Measurements from ENCODE around the gene SLC26A11. TPM values are rescaled to one million over a fixed set of nuclear protein-coding genes. Genes with fewer than 3 reads are reported as not detected.

Gene SLC26A11
- 9.3 to 17.3 TPM (median 12.8 TPM) in 5 replicates for total RNA-seq (2022; extraction: Qiagen RNA extraction; ENCODE audit: low read depth)

GRCh38 chr17:80220054-80220735 is at the start of gene SLC26A11, which contains the start of gene SGSH:
SLC26A11 (plus strand) TSS chr17:80220427; CDS start chr17:80221561, 1,134 bp downstream.
SGSH (minus strand) TSS chr17:80220333; CDS start chr17:80220313, 20 bp downstream.

GRCh38 chr17:80260791-80261158 is 40.5 kb downstream of the SLC26A11 start, which contains the start of gene RNF213:
RNF213 (plus strand) TSS chr17:80260852; CDS start chr17:80263682, 2,830 bp downstream.

Other genes starting within 250 kb of the SLC26A11 start
- 5.9 to 9.9 TPM (median 8.8 TPM) in 5 replicates for gene TBC1D16, start 184.6 kb upstream of the SLC26A11 start, total RNA-seq (2022; extraction: Qiagen RNA extraction; ENCODE audit: low read depth)
- 4.7 to 6.9 TPM (median 5.9 TPM) in 5 replicates for gene CCDC40, start 183.8 kb upstream of the SLC26A11 start, total RNA-seq (2022; extraction: Qiagen RNA extraction; ENCODE audit: low read depth)
- gene GAA, start 118.8 kb upstream of the SLC26A11 start, total RNA-seq (2022; extraction: Qiagen RNA extraction; ENCODE audit: low read depth) = 43.8 to 65.5 TPM (median 53.4 TPM) in 5 replicates
- gene EIF4A3, start 73.3 kb upstream of the SLC26A11 start, total RNA-seq (2022; extraction: Qiagen RNA extraction; ENCODE audit: low read depth) = 201 to 236 TPM (median 218 TPM) in 5 replicates
- gene CARD14, start 50.4 kb upstream of the SLC26A11 start, total RNA-seq (2022; extraction: Qiagen RNA extraction; ENCODE audit: low read depth) = 0.09 to 0.29 TPM (median 0.18 TPM) in 5 replicates
- gene SGSH, start 94 bp upstream of the SLC26A11 start, total RNA-seq (2022; extraction: Qiagen RNA extraction; ENCODE audit: low read depth) = 17.7 to 28.6 TPM (median 27.5 TPM) in 5 replicates
- gene RNF213, start 40.4 kb downstream of the SLC26A11 start, total RNA-seq (2022; extraction: Qiagen RNA extraction; ENCODE audit: low read depth) = 57.1 to 67.1 TPM (median 64.0 TPM) in 5 replicates
- gene ENDOV, start 194.7 kb downstream of the SLC26A11 start, total RNA-seq (2022; extraction: Qiagen RNA extraction; ENCODE audit: low read depth) = 34.1 to 57.5 TPM (median 50.6 TPM) in 5 replicates

Data from A549 treated with RU486 at 1 μM for 4 hours (cell line).